SK-N-SH (cell line): Measurements from ENCODE around the gene AP2S1. TPM values are rescaled to one million over a fixed set of nuclear protein-coding genes. Genes with fewer than 3 reads are reported as not detected.

ENCODE experiments used
- CTCF ChIA-PET: fragments of 300-600, 350-600 bp; formaldehyde crosslinking; extraction: SDS; loops from one replicate; lab custom pipeline; 2021; lab: Yijun Ruan, JAX
- POLR2A ChIA-PET: fragments of 350-600 bp; sonication (Branson Sonifier 250); formaldehyde crosslinking; extraction: SDS; loops from one replicate; lab custom pipeline; 2020; ENCODE audit warnings: antibody characterized with exemption, inconsistent platforms; lab: Yijun Ruan, JAX
- DNase-seq: peaks from one replicate; pipeline ENCODE4 v3.0.0; 2012
- H2AFZ ChIP-seq: fragments of 200-600 bp; sonication (generic); 2 replicates; pipeline ENCODE4 v1.8.1; 2016; ENCODE audit warnings: antibody characterized with exemption, mild to moderate bottlenecking, low read depth
- H3F3A ChIP-seq: fragments of 200-600 bp; sonication (generic); replicated peaks from 2 replicates; pipeline ENCODE3; 2016; ENCODE audit warnings: antibody characterized with exemption, mild to moderate bottlenecking; ENCODE audit not compliant: insufficient read depth
- H3K27ac ChIP-seq, 2 experiments: fragments of 200-500 bp in 1 of 2; fragments of 200-600 bp in 1 of 2; sonication (Bioruptor generic) in 1 of 2; sonication (generic), shearing (Covaris generic) in 1 of 2; 2 replicates each; pipeline versions ENCODE4 v1.5.1 to v1.6.1; 2014 to 2016; ENCODE audit warnings: low read depth in 2 of 2, inconsistent platforms in 1 of 2, low read length in 1 of 2, mild to moderate bottlenecking in 1 of 2, mixed read lengths in 1 of 2
- H3K27me3 ChIP-seq: fragments of 200-600 bp; sonication (generic), shearing (Covaris generic); 2 replicates; pipeline ENCODE4 v1.6.1; 2016; ENCODE audit warnings: mixed run types; ENCODE audit not compliant: insufficient read depth
- H3K36me3 ChIP-seq, 2 experiments: fragments of 200-500 bp in 1 of 2; fragments of 200-600 bp in 1 of 2; sonication (Bioruptor generic) in 1 of 2; sonication (generic) in 1 of 2; replicated peaks in 1 of 2; 2 replicates each; pipeline versions ENCODE3 to v1.5.1; 2014 to 2016; ENCODE audit warnings: low read length in 1 of 2, mild to moderate bottlenecking in 1 of 2; ENCODE audit not compliant: insufficient read depth in 2 of 2, control insufficient read depth in 1 of 2
- H3K4me1 ChIP-seq, 2 experiments: fragments of 200-500 bp in 1 of 2; fragments of 200-600 bp in 1 of 2; sonication (Bioruptor generic) in 1 of 2; sonication (generic), shearing (Covaris generic) in 1 of 2; 2 replicates each; pipeline versions ENCODE4 v1.5.1 to v1.6.1; 2014 to 2016; ENCODE audit warnings: low read depth in 1 of 2, low read length in 1 of 2, mixed run types in 1 of 2; ENCODE audit not compliant: insufficient read depth in 2 of 2, control insufficient read depth in 1 of 2
- H3K4me2 ChIP-seq: fragments of 200-600 bp; sonication (generic), shearing (Covaris generic); 2 replicates; pipeline ENCODE4 v1.6.1; 2017; ENCODE audit warnings: mixed run types
- H3K4me3 ChIP-seq, 2 experiments: fragments of 200-500 bp in 1 of 2; fragments of 200-600 bp in 1 of 2; sonication (Bioruptor generic) in 1 of 2; sonication (generic), shearing (Covaris generic) in 1 of 2; 2 replicates each; pipeline versions ENCODE4 v1.5.1 to v1.8.1; 2014 to 2016; ENCODE audit warnings: low read depth in 2 of 2, inconsistent platforms in 1 of 2, low read length in 1 of 2, mild to moderate bottlenecking in 1 of 2, mixed read lengths in 1 of 2, moderate library complexity in 1 of 2
- H3K79me2 ChIP-seq: fragments of 200-600 bp; sonication (generic); 2 replicates; pipeline ENCODE4 v1.8.1; 2017; ENCODE audit warnings: mild to moderate bottlenecking; ENCODE audit not compliant: insufficient read depth
- H3K9ac ChIP-seq: fragments of 200-600 bp; sonication (generic); 2 replicates; pipeline ENCODE4 v1.6.1; 2017; ENCODE audit warnings: mixed run types
- H3K9me2 ChIP-seq: fragments of 200-600 bp; sonication (generic); 2 replicates; pipeline ENCODE4 v1.6.1; 2017; ENCODE audit warnings: mixed run types
- H3K9me3 ChIP-seq: fragments of 200-600 bp; sonication (generic); 2 replicates; pipeline ENCODE4 v1.6.1; 2017; ENCODE audit warnings: mixed run types, mild to moderate bottlenecking, moderate library complexity
- H4K20me1 ChIP-seq: fragments of 200-600 bp; sonication (generic); 2 replicates; pipeline ENCODE4 v1.6.1; 2017; ENCODE audit warnings: mild to moderate bottlenecking, mixed run types; ENCODE audit not compliant: insufficient read depth
- ELF1 ChIP-seq: IDR thresholded peaks from 2 replicates; pipeline ENCODE4 v1.4.0; 2012
- EZH2phosphoT487 ChIP-seq: fragments of 200-600 bp; sonication (generic); IDR thresholded peaks from 2 replicates; pipeline ENCODE4 v1.6.1; 2017; ENCODE audit warnings: low read depth, mixed run types, mild to moderate bottlenecking, antibody characterized with exemption, moderate library complexity, borderline replicate concordance
- FOXJ3 ChIP-seq: sonication (generic); formaldehyde crosslinking; IDR thresholded peaks from 2 replicates; pipeline ENCODE4 v1.5.1; 2020; ENCODE audit warnings: mild to moderate bottlenecking, missing genetic modification reagents
- GABPA ChIP-seq: IDR thresholded peaks from 2 replicates; pipeline ENCODE4 v1.4.0; 2012; ENCODE audit warnings: low read depth, mild to moderate bottlenecking
- JUND ChIP-seq: IDR thresholded peaks from 2 replicates; pipeline ENCODE4 v1.4.0; 2012
- POLR2AphosphoS5 ChIP-seq: IDR thresholded peaks from 2 replicates; pipeline ENCODE4 v1.6.1; 2012; ENCODE audit warnings: low read depth, low read length
- RAD21 ChIP-seq: IDR thresholded peaks from 2 replicates; pipeline ENCODE4 v1.6.1; 2012; ENCODE audit warnings: mild to moderate bottlenecking, low read length
- RXRA ChIP-seq: IDR thresholded peaks from 2 replicates; pipeline ENCODE4 v1.4.0; 2012; ENCODE audit warnings: low read depth, mild to moderate bottlenecking, borderline replicate concordance
- TEAD4 ChIP-seq: IDR thresholded peaks from 2 replicates; pipeline ENCODE4 v1.4.0; 2012; ENCODE audit warnings: mild to moderate bottlenecking, borderline replicate concordance; ENCODE audit not compliant: insufficient read depth
- WGBS: methylation state at CpG from one replicate; pipeline ENCODE4 v1.1.6; 2017; ENCODE audit warnings: low lambda C conversion rate; 5-methylcytosine and 5-hydroxymethylcytosine counted together
- polyA plus RNA-seq, 3 experiments: library from polyadenylated mRNA; depleted of rRNA; stranded (reverse); fragments of >200 nt; gene quantifications; 2 replicates each; pipeline ENCODE4 v1.2.3, GENCODE V29; 2012
- TF ChIP-seq, protein P1 (sequence below): fragments of 150-350 bp; IDR thresholded peaks from 2 replicates; pipeline ENCODE4 v1.6.1; 2017; ENCODE audit warnings: antibody characterized with exemption, low read length, low read depth, borderline replicate concordance
- TF ChIP-seq, protein P2 (sequence below): fragments of 150-350 bp; IDR thresholded peaks from 2 replicates; pipeline ENCODE4 v1.6.1; 2016; ENCODE audit warnings: mild to moderate bottlenecking, low read depth, low read length
- TF ChIP-seq, protein P3 (sequence below): IDR thresholded peaks from 2 replicates; pipeline ENCODE4; 2012
- TF ChIP-seq, protein P4 (sequence below): fragments of 200-600 bp; sonication (generic); IDR thresholded peaks from 2 replicates; pipeline ENCODE4 v1.6.1; 2017; ENCODE audit warnings: antibody characterized with exemption, mild to moderate bottlenecking, moderate library complexity

The AP2S1 gene
- polyA plus RNA-seq, 1 of the 3 experiments (the other 2 are of a cell fraction): 565 TPM

DNA sequence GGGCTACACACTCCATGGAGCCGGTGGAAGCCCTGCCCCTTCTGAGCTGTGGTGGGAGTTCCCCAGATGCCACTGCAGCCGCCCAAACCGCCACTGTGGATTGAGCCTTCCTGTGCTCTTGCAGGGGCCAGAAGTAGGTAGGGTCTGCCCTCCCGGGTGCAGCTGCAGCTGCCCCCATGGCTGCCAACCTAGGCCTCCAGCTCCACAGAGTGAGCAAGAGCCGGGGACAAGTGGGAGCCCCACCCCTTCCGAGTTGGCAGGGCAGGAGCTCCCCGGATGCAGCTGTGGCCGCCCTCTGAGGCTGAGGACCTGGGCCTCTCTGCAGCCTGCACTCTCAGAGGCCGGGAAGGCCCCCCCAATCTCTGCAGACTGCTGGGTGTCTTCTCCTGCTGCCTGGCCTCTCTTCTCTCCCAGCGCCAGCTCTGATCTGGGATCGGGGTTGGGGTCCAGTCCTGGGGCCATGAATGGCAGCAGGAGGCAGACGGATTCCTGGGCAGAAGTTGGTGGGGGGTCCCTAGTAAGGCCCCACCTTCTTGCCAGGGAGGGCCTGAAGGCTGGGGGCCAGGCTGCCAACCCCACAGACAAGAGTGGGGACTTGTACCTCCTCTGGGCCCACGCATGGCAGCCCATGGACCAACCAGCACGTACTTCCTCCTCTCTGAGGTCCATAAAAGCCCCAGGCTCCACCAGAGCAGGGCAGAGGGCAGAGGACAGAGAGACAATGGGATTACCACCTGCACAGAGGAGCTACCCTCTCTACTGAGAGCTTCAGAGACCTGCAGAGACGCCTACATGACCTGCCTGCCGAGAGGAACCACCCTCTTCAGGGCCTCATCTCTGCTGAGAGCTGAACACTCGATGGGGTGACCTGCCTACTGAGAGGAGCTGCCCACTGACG is 28.9 kb downstream of the AP2S1 start:
- Histone ChIP-seq H3K4me2 (no peak overlapping the region), H2AFZ (no peak overlapping the region)

DNA sequence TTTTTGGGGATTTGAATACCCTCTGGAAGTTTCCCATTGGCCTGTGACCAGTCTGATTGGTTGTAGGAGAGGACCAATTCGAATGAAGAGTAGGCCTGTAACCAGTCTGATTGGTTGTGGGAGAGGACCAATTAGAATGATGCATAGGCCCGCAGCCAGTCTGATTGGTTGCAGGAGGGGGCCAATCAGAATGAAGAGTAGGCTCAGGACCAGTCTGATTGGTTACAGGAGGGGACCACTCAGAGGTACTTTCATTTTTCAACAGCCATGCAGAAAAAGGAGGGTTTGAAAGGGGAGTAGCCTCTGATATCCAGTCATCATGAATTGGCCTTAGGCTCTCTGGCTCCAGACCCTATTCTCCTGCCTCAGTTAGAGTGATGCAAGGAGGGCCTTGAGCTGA is 31.8 kb downstream of the AP2S1 start:
- no peaks in the 10 kb centered on the region for H3F3A ChIP-seq
- H4K20me1 ChIP-seq: no peaks in the 10 kb centered on the region
- peaks cover 0 to 5% of the 10 kb centered on the region in 2 experiments; a peak in 1 of 4 replicates for H3K4me1 ChIP-seq
- ChIA-PET CTCF (no interaction called here), POLR2A (no interaction called here)
- H3K27ac ChIP-seq: no peak overlapping the region
- no peak for DNase-seq
- H3K79me2 ChIP-seq: no peaks in the 10 kb centered on the region
- TF ChIP-seq, protein P1, sequence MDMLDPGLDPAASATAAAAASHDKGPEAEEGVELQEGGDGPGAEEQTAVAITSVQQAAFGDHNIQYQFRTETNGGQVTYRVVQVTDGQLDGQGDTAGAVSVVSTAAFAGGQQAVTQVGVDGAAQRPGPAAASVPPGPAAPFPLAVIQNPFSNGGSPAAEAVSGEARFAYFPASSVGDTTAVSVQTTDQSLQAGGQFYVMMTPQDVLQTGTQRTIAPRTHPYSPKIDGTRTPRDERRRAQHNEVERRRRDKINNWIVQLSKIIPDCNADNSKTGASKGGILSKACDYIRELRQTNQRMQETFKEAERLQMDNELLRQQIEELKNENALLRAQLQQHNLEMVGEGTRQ: no peak
- TF ChIP-seq POLR2AphosphoS5: no peak
- no peak for TF ChIP-seq FOXJ3 (CRISPR knock-in tag)
- TF ChIP-seq EZH2phosphoT487: no peak
- TF ChIP-seq, protein P2, sequence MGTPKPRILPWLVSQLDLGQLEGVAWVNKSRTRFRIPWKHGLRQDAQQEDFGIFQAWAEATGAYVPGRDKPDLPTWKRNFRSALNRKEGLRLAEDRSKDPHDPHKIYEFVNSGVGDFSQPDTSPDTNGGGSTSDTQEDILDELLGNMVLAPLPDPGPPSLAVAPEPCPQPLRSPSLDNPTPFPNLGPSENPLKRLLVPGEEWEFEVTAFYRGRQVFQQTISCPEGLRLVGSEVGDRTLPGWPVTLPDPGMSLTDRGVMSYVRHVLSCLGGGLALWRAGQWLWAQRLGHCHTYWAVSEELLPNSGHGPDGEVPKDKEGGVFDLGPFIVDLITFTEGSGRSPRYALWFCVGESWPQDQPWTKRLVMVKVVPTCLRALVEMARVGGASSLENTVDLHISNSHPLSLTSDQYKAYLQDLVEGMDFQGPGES: no peak
- no peak for TF ChIP-seq TEAD4
- TF ChIP-seq JUND: no peak
- TF ChIP-seq, protein P3, sequence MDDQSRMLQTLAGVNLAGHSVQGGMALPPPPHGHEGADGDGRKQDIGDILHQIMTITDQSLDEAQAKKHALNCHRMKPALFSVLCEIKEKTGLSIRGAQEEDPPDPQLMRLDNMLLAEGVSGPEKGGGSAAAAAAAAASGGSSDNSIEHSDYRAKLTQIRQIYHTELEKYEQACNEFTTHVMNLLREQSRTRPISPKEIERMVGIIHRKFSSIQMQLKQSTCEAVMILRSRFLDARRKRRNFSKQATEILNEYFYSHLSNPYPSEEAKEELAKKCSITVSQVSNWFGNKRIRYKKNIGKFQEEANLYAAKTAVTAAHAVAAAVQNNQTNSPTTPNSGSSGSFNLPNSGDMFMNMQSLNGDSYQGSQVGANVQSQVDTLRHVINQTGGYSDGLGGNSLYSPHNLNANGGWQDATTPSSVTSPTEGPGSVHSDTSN: no peak
- TF ChIP-seq GABPA: no peak
- no peak for TF ChIP-seq RXRA
- no peaks in the 10 kb centered on the region for H3K27me3 ChIP-seq
- WGBS: 89% methylated on average over 2 of the region's 2 CpGs
- H3K9ac ChIP-seq: no peak overlapping the region
- no peak overlapping the region for H3K4me2 ChIP-seq
- no peaks in the 10 kb centered on the region for H3K36me3 ChIP-seq
- H3K9me2 ChIP-seq: no peaks in the 10 kb centered on the region
- H3K4me3 ChIP-seq: no peak overlapping the region
- H2AFZ ChIP-seq: peak overlapping the region; percentile 5; the same call in 1 of the 2 replicates
- no peaks in the 10 kb centered on the region for H3K9me3 ChIP-seq

More for the DNA sequence above, 28.9 kb downstream of the AP2S1 start:
- no peak overlapping the region for H3K9ac ChIP-seq
- no peaks in the 10 kb centered on the region for H3K27me3 ChIP-seq
- H3K36me3 ChIP-seq: no peaks in the 10 kb centered on the region
- WGBS: 87% methylated on average over 7 of the region's 18 CpGs
- DNase-seq: no peak
- H3K9me2 ChIP-seq: no peaks in the 10 kb centered on the region
- H3F3A ChIP-seq: no peaks in the 10 kb centered on the region
- TF ChIP-seq, protein P4, sequence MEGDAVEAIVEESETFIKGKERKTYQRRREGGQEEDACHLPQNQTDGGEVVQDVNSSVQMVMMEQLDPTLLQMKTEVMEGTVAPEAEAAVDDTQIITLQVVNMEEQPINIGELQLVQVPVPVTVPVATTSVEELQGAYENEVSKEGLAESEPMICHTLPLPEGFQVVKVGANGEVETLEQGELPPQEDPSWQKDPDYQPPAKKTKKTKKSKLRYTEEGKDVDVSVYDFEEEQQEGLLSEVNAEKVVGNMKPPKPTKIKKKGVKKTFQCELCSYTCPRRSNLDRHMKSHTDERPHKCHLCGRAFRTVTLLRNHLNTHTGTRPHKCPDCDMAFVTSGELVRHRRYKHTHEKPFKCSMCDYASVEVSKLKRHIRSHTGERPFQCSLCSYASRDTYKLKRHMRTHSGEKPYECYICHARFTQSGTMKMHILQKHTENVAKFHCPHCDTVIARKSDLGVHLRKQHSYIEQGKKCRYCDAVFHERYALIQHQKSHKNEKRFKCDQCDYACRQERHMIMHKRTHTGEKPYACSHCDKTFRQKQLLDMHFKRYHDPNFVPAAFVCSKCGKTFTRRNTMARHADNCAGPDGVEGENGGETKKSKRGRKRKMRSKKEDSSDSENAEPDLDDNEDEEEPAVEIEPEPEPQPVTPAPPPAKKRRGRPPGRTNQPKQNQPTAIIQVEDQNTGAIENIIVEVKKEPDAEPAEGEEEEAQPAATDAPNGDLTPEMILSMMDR: no peak
- TF ChIP-seq ELF1 (no peak), RAD21 (no peak)
- no peaks in the 10 kb centered on the region for H3K9me3 ChIP-seq
- ChIA-PET POLR2A (no interaction called here), CTCF (interaction anchor here (1.1 to 2.3 kb wide), 4 partner anchors 8 to 55 kb away, joined by 3 to 8 read pairs (median 4); no protein-coding TSS in a partner anchor)
- no peaks in the 10 kb centered on the region for H4K20me1 ChIP-seq
- peaks cover 0 to 3% of the 10 kb centered on the region in 2 experiments; a peak in 1 of 4 replicates for H3K4me1 ChIP-seq
- no peak overlapping the region for H3K27ac ChIP-seq
- H3K79me2 ChIP-seq: no peaks in the 10 kb centered on the region
- no peak overlapping the region for H3K4me3 ChIP-seq
